Fibroblast of upper back skin (primary cell): Measurements from ENCODE around the gene NUP88.

ENCODE experiments used
- DNase-seq: peaks from one replicate; pipeline ENCODE4 v3.0.0-alpha.2; 2013

Gene NUP88

DNA sequence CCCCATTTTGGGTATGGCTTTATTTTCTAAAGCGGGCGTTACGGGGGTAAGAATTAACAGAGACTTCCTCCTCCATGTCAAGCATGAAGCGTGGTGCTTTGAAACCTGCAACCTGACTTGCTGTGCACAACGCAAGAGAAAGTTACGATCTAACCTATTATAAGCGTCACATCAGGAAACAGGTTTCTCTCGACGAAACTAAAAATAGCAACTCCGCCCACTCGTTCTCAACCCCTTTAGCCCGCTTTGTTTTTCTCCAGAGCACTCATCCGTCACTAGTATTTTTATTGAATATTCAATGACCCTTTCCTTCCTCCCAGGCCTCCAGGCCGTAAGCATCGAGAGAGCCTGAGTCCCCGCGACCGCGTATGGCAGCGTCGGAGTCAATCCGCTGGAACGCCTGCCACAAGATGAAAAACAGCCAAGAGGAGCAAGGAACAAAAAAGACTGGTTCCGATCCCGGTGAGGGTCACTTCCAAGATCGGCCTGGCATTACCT is 555 bp downstream of the NUP88 start:
- DNase-seq, result no peak

DNA sequence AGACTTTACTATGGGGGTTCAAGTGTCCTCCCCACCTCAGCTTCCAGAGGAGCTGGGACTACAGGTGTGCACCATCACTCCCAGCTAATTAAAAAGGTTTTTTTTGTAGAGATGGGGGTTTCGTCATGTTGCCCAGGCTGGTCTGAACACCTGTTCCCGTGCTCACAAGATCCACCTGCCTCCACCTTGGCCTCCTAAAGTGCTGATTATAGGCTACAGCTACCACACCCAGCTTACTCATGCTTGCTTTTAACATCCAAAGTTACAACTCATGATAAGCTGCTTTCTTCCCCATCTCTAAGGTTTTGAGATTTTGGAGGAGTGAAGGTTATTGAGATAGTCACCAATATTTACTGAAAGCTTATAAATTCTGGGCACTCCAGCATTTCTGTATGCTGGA is 2.6 kb downstream of the NUP88 start:
- no peak for DNase-seq

DNA sequence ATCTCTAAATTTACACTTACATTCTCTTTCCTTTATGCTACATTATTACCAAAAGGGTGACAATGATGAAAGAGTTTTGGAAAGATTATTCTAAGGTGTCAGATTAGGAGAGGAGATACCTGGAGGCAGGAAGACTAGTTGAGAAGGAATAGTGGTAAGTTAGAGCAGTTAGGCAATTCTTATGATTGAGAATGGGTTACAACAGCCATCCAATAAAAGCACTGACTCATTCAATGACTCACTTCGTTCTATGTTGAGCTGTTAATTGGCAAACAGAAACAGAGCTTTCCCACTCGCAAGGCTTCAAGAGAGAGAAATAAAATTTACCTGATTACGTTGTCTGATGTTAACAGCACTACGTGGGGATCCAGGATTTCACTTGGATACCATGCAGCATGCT is 5.8 kb downstream of the NUP88 start:
- peak; percentile 80 for DNase-seq

DNA sequence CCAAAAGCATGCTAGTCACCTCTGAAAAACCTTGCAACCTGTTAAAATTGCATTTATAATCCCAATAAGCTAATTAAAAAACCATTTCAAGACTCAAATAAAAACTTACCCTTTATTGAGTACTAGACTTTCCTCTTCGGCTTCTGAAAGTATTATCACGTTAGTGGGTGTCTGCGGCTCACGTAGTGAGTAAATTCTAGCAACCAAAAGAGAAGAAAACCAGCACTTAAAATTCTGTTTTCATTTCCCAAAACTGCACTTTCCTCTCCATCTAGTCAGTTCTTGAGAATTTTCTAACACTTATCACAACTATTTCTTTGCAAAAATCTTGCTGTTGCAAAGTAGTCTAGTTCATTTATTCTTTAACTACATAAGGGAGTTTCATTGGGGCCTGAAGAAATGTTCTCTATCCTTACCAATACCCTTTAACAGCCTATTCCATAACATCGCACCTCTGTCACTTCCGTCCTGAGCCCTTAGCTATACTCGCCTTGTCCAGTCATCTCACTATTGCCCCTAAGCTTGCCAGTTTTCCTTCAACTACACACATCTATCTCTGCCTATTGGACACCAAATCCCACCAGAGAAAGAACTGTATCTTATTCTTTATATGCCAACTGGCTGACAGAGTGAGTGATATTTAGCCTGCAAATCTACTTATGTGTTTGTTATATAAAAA is 8.7 kb downstream of the NUP88 start:
- DNase-seq, result no peak

DNA sequence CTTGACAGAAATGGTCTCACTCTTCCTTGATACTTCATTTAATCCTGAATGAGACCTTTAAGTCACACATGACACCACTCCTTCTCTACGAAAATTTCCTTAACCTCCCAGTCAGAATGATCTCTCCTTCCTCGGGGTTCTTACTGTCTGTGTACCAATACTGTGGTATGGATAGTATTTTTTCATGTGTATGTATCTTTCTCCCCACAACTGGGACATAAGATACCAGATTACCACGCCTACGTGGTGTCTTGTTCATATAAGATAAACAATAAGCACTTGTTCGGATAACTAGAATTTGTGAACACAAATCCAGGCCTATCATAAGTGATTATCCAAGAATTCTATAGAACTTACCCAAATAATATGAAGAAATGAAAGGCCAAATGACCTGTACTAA is 11.3 kb downstream of the NUP88 start:
- no peak for DNase-seq

DNA sequence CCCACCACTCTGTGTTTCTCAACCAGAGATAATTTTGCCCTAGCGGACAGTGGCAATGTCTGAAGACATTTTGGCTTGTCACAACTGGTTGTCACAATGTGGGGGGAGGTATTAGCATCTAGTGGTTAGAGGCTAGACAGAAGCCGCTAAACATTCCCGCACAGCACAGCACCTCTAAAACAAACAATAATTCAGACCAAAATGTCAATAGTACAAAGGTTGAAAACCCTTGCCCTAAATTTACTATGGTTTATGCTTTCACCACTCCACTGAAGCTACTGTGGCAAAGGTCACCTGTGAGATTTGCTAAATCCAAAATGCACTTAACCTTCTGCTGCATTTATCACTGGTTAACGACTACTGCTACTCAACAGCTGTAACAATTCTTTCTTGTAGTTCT is 14.1 kb downstream of the NUP88 start:
- no peak for DNase-seq

DNA sequence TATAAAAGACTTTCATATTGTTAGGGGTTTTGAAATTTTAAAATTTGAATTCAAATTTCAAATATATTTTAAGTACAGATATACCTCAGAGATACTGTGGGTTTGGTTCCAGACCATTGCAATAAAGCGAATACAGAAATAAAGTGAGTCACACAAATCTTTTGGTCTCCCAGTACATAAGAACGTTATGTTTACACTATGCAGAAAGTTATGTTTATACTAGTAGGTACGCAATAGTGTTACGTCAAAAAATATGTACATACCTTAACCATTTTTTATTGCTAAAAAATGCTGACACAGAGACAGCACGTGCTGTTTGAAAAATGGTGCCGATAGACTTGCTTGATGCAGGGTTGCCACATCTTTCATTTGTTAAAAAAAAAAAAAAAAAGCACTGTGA is 19.7 kb downstream of the NUP88 start:
- DNase-seq, result no peak

DNA sequence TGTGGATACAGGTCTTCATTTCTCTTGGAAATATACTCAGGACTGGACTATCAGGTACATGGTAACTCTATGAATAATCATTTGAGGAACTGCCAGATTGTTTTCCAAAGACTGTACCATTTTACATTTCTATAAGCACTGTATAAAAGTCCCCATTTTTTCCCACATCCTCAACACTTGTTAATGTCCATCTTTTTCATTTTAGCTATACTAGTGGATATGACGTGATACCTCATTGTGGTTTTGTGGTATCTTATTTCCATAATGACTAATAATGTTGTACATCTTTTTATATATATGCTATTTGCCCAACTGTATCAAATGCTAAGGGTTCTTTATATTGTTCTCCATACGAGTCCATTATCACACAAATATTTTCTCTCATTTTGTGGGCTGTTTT is 22.9 kb downstream of the NUP88 start:
- no peak for DNase-seq

DNA sequence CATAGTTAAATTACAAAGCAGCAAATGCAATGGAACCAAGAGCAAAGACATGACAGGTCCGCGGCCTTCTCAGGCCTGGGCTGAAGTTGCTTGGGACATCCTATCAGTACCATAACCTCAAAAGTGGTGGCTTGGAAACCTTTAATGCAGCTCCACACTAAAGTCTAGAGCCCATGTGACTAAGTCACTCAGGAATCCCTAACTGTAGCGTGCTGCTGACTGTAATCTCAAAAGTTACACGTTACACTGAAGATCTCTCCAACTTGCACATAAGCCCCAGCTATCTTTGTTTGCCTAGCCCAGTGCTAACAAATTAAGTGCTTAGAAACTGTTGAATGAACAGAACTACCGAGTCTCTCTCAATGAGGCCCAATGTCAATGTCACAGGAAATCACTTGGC is 27.8 kb downstream of the NUP88 start:
- no peak for DNase-seq

DNA sequence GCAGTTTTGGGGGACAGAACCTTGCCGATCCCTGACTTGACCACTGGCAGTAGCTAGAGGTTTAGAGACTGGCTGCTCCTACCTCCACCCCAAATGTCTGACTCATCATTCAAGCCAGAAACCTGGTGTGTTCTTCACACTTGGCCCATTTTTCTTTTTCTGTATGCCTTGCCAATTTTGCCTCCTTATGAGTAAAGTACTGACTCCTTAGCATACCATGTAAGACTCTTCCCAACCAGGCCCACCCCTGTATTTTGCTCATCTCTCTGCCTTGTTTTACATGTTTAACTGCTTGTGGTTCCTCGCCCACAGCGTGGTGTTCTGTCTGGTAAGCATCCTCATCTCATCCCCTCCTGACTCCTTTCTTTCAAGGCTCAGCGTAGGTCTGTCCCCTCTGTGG is 37.9 kb downstream of the NUP88 start:
- peak; percentile 25 for DNase-seq

DNA sequence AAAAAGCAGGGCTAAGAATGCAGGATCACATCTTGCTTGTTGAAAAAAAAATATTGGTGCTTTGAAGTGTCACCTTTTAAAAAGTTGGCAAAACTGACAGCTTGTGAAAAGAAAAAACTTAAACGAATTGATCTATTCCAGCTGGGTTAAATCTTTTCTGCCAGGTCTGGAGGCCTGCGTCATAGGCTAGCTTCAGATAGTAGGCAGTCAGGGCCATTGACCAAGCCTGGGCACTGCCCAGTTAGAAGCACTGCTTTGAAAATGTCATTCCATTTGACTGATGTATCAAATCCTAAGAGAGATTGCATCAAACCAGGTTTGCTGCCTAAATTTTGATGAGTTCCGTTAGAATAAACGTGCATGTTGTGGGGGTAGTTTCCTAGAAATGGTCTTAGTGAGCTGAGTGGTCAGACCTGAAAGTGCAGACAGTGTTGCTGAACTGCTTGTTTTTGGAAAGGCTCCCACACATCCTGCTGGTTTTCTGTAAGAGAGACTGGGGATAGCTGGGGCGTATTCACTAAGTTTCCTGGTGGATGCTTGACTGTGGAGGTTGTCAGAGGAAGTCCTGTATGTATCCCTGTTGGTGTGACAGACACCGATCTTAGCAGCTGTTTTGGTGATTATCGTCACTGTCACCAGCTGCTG is 38.8 kb downstream of the NUP88 start:
- DNase-seq, result peak; percentile 2

DNA sequence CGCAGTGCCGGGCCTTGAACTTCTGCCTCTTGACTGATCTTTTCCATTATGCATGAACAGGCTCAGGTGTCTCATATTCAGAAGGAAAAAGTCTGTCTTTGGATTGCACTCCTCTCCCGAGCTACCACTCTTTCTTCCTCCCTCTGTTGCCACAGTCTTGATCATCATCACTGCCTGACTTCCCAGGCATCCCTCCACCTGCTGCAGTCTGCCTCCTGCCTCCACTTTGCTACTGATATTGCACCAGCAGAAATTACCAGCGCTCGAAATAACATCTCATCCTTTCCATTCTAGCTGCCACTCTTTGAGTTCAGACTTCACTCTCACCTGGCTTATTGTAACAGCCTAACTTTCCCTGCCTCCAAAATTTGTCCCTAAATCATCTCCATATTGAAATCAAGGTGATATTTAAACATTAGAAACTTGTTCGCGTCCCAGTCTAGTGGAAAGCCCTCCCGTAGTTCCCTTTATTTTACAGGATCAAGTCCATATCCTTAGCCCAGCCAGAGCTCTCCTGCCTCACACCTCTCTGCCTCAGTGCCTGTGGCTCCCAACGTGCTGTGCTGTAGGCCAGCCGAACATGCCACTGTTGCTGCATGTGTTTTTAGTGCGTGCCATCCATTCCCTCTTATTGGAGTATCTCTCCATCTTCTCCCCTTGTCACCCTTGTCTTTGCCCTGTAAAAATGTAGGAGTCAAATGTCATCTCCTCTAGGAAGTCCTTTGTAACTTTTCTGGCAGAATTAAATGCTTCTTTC is 39.9 kb downstream of the NUP88 start:
- no peak for DNase-seq

DNA sequence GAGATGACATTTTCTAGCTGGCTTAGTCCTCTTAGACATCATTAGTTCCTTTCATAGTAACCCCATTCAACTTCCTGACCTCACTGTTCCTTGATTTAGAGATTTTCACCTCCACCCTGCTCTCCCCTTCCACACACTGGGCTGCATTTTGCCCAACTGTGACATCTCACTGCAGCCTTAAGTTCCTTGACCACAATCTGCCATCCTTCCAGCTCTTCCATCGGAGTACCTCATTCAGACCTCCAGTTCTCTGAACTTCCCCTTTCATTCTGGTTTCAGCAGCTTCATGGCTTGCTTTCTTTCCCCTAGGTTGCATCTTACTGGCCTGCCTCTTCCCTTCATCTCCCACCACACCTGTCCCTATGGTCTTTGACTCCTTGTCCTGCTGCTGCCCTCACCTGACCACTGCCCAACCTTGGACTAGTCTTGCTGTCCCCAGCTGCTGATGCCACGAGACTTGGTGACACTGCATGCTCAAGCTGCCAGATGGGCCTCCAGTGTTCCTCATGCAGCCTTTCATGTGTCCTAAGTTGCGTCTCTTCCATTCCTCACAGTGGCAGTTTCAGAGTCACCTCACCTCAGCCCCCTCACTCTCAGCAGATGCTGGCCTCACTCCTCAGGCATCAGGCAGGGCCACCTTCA is 40.8 kb downstream of the NUP88 start:
- DNase-seq, result no peak

DNA sequence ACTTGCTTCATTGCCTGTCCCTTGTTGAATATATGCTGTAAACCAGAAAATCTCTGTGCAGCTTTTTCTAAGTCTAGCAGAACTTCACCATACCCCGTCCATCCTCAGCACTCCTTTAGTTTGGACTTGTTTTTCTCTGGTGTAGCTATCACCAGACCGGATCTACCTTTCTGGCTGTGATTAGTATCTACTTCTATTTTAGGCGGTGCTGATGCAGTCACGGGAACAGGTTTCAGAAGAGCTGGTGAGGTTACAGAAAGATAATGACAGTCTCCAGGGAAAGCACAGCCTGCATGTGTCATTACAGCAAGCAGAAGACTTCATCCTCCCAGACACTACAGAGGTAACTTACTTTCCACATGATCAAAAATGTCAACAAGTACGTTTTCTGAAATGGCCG is 46.4 kb downstream of the NUP88 start:
- DNase-seq, result no peak

DNA sequence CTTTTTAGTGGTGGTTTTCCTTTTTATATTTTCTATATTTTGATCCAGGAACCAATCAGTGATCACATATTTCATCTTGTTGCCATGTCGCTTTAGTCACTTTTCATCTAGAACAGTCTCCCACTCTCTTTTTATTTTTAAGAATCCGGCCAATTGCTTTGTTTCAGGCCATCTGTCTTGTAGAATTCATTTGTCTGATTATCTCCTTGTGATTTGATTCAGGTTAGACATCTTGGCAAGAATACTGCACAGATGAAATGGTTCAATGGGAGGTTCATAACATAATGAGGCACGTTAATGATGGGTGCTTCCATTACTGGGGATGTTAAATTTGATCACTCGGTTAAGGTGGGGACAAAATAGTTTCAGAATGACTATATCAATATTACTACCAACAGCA is 49.1 kb downstream of the NUP88 start:
- no peak for DNase-seq

DNA sequence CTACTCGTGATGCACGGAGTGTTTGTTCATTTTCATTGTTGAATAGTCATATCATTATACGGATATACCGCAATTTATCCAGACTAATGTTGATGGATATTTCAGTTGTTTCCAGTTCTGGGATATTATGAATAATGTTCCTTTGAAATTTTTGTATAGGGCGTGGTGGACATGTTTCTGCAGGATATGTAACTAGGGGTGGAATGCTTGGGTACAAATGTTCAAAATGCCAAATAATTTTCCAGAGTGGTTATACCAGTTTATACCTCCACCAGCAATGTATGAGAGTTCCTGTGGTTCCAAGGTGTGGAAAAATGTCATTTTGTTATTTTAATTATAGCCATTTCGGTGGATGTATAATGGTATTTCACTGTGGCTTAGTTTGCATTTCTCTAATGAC is 53.6 kb downstream of the NUP88 start:
- no peak for DNase-seq

DNA sequence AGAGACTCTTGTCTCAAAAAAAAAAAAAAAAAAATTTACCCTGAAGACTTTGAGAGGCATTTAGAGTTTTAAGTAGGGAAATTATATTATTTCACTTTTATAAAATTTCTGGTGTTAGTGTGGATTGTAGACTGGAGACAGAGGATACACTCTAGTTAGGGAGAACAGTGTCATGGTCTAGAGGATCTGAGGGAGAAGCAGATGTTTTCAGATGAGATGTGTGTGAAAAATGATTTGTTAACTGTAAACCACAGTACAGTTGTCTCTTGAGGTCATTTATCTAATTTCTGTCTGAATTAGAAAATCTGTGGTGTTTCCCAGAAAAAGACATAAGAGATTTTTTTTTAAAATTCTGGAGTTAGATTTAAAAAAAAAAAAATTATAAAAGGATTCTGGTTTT is 54.8 kb downstream of the NUP88 start:
- no peak for DNase-seq

DNA sequence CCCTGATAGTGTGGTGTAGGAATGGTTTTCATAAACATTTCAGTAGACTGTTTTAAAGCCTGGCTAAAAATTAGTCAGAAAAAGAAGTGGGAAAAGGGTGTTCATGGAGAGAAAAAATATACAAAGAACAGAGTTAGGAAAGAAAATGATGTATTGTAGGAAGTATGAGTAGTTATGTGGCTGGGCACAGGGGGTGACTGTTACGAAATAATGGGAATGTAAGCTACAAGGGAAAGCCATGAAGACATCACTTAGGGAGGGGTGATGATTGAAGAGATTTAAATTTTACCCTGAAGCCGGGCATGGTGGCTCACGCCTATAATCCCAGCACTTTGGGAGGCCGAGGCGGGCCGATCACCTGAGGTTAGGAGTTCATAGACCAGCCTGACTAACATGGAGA is 55.3 kb downstream of the NUP88 start:
- DNase-seq, result peak; percentile 28

DNA sequence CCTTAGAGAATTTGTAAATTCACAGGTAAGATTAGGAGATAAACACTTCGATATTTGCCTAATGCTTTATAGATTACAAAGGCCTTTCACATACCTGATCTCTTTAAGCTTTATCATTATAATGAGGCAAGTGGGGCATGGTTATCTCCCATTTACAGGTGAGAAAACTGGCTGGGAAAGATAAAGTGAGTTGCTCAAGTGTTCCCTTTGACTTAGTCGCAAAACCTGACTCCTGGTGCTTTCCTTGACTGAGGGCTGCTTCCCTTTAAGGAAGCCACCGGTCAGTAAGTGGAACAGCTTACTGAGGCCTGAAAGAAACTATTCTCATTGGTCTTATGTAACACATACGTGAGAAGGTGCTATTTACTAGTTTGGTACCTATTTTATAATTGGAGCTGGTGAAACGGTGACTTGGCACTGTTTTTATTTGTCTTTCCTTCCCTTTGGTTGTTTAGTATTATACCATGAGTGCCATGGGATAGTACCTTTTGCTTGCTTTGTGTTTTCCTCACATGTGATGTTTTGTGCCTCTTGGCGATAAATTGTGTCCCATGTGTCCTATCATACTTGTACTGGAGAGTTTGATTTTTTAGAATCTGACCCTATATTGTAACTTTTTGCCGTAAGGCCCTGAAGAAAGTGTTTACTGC is 57.2 kb downstream of the NUP88 start:
- DNase-seq, result no peak

DNA sequence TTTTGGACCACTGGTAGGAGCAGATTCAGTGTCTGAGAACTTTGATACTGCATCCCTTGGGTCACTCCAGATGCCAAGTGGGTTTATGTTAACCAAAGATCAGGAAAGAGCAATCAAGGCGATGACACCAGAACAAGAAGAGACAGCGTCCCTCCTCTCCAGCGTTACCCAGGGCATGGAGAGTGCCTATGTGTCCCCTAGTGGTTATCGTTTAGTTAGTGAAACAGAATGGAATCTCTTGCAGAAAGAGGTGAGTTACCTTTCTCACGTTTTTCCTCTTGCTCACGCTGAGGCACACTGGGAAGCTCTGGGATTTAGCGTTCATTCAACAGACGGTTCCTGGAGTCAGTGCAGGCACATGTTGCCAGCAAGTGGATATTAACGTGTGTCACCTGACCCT is 58.0 kb downstream of the NUP88 start:
- no peak for DNase-seq

DNA sequence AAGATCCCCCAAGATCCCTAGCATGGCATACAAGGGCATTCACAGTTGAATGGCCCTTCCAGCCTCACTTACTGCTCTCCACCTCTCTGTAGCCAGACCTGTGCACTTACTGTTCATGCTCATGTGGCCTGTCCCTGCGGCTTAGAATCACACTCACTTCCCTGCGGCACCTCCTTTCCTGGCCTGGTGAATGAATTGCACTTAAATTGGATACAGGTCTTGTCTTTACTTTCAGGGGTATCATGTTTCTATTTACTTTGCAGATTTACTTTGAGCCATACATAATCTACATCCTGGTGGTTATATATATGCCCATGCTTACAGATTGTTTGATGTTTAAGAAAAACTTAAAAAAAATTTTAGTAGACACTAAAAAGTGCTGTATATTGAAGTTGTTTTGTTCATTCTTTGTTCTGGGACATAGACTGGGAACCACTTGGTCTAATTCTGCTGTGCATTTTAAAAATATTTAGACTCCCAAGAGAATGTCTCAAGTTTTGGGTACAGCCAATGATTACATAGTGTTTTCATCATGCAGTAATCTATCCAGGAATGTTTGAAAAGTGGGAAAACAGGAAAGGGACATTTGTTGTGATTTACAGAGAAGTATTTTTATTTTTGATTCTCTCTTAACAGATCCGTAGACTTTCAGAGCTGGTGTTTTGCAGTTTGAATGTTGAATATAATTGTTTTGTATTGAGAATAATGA is 63.9 kb downstream of the NUP88 start:
- DNase-seq, result peak; percentile 45

DNA sequence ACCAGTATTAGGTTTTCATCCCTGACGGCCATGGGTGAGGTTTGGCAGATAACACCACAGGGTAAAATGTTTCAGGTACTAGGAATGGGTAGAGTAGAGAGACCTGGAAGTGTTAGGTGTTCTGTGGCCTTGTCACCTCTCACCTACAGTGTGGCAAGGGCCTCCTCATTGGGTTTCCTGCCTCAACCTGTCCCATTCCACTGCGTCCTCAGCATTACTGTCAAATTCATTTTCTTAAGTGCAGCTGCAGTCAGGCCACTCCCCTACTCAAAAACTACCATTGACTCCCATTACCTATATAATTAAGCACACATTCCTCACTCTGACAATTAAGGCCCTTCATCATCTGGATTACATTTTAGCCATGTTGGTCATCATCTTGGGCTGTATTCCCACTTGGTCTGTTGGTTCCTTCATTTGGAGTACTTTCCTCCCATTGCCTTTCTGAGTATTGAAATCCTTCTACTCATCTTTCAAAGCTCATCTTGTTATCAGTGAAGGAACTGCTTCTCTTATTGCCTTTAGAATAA is 64.5 kb downstream of the NUP88 start:
- no peak for DNase-seq
